Activated T-cell treated with anti-CD3 and anti-CD28 coated beads, Interleukin-2, amount 50 U/mL, for 4 hours (primary cell): ENCODE results near the gene ZBTB20. TPM values are rescaled to one million over a fixed set of nuclear protein-coding genes. Genes with fewer than 3 reads are reported as not detected.

Experiments
- ATAC-seq, 2 donors: fragments of 200-7000 bp; cut with Tn5 transposase; one replicate each; pipeline ENCODE4 v1.10.0; 2021
- DNase-seq: peaks from one replicate; pipeline ENCODE4 v3.0.0-alpha.2; 2020
- H3K27me3 Mint-ChIP-seq: one replicate; pipeline ENCODE4 v1.8.0; 2021; ENCODE audit warnings: low read depth, mixed read lengths
- H3K36me3 Mint-ChIP-seq: one replicate; pipeline ENCODE4 v1.8.0; 2022; ENCODE audit warnings: mixed read lengths; ENCODE audit not compliant: insufficient read depth
- H3K4me1 Mint-ChIP-seq: one replicate; pipeline ENCODE4 v1.8.0; 2021; ENCODE audit warnings: low read depth, mixed read lengths
- H3K4me3 Mint-ChIP-seq: one replicate; pipeline ENCODE4 v1.8.0; 2021; ENCODE audit warnings: mild to moderate bottlenecking, moderate library complexity, mixed read lengths
- H3K9me3 Mint-ChIP-seq: one replicate; pipeline ENCODE4 v1.8.0; 2021; ENCODE audit warnings: mixed read lengths
- total RNA-seq, 3 donors: library from RNA; stranded (reverse); gene quantifications; one replicate each; pipeline ENCODE4 v1.2.1, GENCODE V29; 2021

The ZBTB20 gene
- total RNA-seq, 3 donors from 2014 or later, result 0.91 to 2.8 (median 1.8) TPM

DNA sequence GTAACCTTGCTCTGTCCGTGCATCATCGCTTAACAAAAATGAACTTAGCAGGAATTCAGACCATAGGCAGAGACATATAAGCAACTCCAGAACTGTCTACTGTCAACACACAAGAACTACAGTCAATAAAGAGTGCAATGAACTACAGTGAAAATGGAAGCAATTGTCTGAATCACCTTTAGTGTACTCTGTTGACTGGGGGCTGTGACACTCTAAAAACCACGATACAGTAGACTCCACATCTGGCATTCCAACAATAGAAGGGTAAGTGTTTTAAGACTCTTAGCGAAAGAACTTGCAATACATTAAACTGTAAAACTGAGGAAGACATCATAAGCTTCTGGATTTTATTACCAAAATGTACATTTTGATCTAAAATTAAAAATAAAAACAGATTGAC, 347.3 kb downstream of the ZBTB20 start:
- Mint-ChIP-seq H3K9me3 (no peaks in the 10 kb centered on the region), H3K4me3 (no peak overlapping the region), H3K27me3 (no peaks in the 10 kb centered on the region), H3K36me3 (peaks cover 22% of the 10 kb centered on the region), H3K4me1 (peaks cover 8% of the 10 kb centered on the region)
- no peak for ATAC-seq
- DNase-seq, result no peak

DNA sequence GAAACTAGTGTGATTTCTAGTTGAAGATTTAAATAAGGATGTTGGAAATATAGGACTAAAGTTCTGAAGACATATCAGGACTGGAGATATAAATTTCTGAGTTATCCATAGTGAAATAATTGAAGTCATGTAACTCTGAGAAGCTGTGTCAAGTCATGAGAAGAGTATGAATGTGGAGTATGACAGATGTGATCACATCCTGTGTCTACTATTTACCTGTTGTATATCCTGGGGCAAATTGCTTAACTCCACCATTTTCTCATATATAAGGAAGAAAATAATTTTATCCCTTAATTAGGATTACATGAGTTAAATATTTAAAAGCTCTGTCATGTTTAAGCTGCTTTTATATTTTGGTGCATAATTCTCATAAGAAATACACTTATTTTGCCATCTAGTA, 350.3 kb downstream of the ZBTB20 start:
- peaks cover 20% of the 10 kb centered on the region for H3K36me3 Mint-ChIP-seq
- ATAC-seq, result no peak
- DNase-seq, result no peak
- no peak overlapping the region for H3K4me3 Mint-ChIP-seq
- no peaks in the 10 kb centered on the region for H3K9me3 Mint-ChIP-seq
- no peaks in the 10 kb centered on the region for H3K27me3 Mint-ChIP-seq
- peaks cover 3% of the 10 kb centered on the region for H3K4me1 Mint-ChIP-seq

DNA sequence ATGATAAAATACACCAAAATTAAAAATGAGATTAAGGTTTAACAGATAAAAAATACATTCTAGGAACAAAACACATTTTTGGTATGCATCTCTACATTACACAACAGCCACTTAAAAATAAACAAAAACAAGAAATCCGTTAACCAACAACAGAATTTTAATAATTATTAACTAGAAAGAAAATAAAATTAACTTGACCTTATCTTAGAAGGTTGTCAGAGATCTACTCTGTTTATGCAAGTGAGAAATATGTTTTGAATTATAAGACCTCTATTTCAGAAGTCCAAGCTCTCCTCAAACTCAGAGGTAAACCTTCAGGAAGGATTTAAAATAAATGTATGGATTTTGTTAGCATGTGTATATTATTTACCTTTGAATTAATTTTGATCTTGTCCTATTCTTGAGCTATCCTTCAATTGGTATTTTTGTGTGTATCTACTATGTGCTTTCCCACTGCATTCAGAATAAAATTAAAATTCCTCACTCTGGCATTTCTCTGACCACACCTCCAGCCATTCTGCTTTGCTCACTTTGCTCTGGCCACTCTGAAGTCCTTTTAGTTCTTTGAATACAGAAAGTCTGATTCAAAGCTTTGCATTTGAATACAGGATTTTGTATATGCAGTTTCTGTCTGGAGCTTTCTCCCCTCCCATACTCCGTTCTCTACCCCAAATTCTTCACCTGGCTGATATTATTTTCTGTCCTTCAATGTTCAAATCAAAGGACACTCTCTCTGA, 352.0 kb downstream of the ZBTB20 start:
- Mint-ChIP-seq H3K4me1 (peaks cover 3% of the 10 kb centered on the region), H3K36me3 (peaks cover 20% of the 10 kb centered on the region), H3K4me3 (no peak overlapping the region), H3K9me3 (no peaks in the 10 kb centered on the region), H3K27me3 (no peaks in the 10 kb centered on the region)
- no peak for ATAC-seq
- no peak for DNase-seq

DNA sequence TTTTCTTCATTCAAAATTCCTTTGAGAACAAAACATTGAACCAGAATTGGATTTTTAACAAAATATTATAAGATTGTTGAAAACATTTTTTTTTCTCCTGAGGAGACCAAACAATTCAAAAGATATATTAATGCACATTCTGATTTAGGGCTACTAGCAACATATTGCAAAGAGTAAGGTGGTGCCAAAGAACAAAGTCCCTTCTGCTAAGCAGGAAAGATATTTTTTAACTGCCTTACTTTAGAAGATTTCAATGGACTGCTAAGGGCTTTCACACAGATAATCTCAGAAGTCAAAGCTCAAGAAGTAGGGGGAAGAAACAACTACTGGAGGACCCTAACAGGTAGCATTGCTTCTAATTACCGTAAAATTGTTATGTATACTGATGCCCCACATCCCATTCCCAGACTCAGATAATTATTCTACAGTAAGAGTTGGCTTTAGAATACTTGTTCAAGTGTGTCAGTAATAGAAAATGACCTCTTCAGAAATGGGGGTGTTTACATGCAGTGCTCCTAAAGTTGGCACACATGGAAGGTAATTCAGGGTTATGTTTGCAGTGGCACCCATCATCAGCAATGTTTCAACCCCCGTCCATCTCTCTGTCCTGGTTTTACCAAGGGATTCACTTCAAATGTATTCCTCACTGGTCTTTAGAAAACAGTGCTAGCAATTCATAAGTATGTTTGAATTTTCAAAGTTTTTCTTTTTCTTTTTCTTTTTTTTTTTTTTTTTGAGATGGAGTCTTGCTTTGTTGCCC, 354.7 kb downstream of the ZBTB20 start:
- Mint-ChIP-seq H3K27me3 (no peaks in the 10 kb centered on the region), H3K4me1 (peaks cover 3% of the 10 kb centered on the region), H3K4me3 (no peak overlapping the region), H3K9me3 (no peaks in the 10 kb centered on the region), H3K36me3 (peaks cover 16% of the 10 kb centered on the region)
- DNase-seq (no peak), ATAC-seq (no peak)

DNA sequence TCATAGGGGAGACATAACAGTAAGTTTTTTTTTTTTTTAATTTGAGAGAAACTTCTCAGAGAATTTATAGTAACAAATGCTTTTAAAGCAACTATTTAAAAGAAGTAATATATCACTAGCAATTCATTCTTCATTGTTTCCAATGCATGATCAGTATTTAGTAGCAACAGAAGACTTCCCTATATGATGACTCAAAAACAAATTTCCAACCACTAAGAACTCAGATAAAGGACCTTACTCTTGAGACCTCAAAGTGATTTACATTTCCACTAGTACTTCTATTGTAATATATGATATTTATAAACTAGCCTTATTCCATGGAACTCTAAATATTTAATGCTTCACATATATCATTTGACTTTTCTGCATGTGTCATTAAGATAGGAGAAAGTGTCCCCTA, 356.3 kb downstream of the ZBTB20 start:
- no peak for ATAC-seq
- Mint-ChIP-seq H3K4me1 (peaks cover 1% of the 10 kb centered on the region), H3K9me3 (no peaks in the 10 kb centered on the region), H3K36me3 (peaks cover 9% of the 10 kb centered on the region), H3K4me3 (no peak overlapping the region), H3K27me3 (no peaks in the 10 kb centered on the region)
- DNase-seq, result no peak

DNA sequence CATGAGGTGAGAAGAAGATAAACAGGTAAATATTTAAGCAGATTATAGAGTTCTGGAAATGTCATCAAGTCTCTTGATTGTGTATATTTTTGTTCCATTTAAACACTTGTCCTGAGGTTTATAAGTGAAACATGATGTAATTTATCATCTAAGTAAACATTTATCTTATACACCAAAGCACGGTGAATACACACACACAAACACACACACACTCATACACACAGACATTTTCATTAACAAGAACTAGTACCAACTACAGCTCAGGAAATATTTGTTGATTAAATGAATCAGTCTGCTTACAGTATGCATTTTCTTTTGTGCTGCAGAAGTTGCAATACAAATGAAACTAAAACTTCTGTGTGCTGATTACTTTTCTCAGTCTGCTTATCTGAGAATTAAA, 357.3 kb downstream of the ZBTB20 start:
- H3K27me3 Mint-ChIP-seq, result no peaks in the 10 kb centered on the region
- H3K4me3 Mint-ChIP-seq, result no peak overlapping the region
- H3K4me1 Mint-ChIP-seq, result no peaks in the 10 kb centered on the region
- ATAC-seq (no peak), DNase-seq (no peak)
- H3K9me3 Mint-ChIP-seq, result no peaks in the 10 kb centered on the region
- peaks cover 9% of the 10 kb centered on the region for H3K36me3 Mint-ChIP-seq

DNA sequence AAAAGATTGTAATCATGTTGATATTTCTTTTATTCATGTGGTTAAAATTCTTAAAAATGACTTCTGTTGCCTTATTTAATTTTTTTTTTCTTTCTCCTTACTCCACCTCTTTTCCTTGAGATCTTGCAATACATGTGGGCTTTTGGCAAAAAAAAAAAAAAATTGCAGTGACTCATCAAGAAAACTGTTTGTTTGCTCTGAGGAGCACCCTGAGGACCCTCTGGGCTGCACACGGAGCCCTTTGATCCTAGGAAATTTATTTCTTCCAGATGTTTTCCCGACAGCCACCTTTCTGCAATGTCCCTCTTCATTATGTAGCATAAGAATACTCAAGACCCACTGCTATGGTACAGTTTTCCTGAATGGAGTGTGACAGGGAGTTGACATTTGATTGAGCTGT, 371.7 kb downstream of the ZBTB20 start:
- DNase-seq, result no peak
- H3K36me3 Mint-ChIP-seq, result peaks cover 35% of the 10 kb centered on the region
- no peaks in the 10 kb centered on the region for H3K27me3 Mint-ChIP-seq
- H3K9me3 Mint-ChIP-seq, result peaks cover 32% of the 10 kb centered on the region
- ATAC-seq, result no peak
- no peak overlapping the region for H3K4me3 Mint-ChIP-seq
- no peaks in the 10 kb centered on the region for H3K4me1 Mint-ChIP-seq

DNA sequence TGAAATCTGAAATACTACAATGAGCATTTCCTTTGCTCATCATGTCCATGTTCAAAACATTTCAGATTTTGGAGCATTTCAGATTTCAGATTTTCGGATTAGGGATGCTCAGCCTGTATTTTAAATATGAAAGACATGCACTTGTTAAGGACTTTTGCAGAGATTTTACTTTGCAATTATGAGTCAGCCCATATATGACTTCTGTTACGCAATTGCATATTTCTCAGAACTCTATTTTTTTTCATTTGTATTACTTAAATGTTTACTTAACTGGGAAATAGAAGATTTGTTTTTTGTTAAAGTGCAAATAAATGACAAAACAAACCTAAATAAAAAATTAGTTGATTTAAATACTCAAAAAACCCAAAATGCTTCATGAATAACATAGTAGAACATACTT, 376.2 kb downstream of the ZBTB20 start:
- Mint-ChIP-seq H3K4me1 (peaks cover 4% of the 10 kb centered on the region), H3K36me3 (peaks cover 28% of the 10 kb centered on the region), H3K27me3 (no peaks in the 10 kb centered on the region), H3K4me3 (no peak overlapping the region), H3K9me3 (peaks cover 20% of the 10 kb centered on the region)
- no peak for DNase-seq
- ATAC-seq, result no peak

DNA sequence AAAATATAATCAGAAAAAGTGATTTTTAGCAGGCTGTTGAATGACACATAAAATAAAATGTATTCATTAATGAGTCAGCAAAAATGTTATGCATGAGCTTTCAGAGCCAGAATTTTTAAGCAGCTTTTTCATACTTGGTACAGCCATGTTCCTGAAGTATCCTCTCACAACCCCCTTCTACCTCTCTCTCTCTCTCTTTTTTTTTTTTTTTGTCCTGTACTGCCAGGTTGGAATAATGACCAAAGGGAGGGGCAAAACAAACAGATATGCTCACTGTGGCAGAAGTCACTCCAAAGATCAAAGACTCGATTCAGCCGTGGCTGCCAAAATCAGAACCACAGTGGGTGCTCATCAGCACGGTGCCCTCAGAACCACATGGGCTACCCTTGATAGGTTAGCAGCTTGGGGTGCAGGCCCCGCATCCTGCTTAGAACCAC, 383.0 kb downstream of the ZBTB20 start:
- Mint-ChIP-seq H3K27me3 (no peaks in the 10 kb centered on the region), H3K36me3 (peaks cover 4% of the 10 kb centered on the region), H3K4me3 (no peak overlapping the region), H3K4me1 (peaks cover 7% of the 10 kb centered on the region), H3K9me3 (no peaks in the 10 kb centered on the region)
- DNase-seq (no peak), ATAC-seq (no peak)

DNA sequence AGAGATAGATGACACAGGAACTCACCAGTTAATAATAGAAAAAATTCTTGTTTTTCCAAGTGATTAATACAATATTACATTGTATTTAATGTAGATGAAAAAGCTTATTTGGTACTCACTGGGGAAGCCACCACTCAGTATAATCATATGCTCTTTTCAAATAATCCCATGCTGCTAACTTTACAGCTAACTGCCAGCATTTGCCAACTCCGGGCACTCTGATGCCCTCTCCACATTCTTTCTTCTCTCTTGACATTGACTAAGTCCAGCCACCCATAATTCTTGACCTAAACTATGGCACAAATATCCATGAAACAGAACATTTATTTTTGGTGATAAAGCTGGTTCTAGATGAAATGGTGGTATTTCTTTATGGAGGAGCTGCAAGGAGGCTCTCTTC, 384.9 kb downstream of the ZBTB20 start:
- DNase-seq, result no peak
- no peak for ATAC-seq
- H3K4me1 Mint-ChIP-seq, result peaks cover 4% of the 10 kb centered on the region
- H3K36me3 Mint-ChIP-seq, result peaks cover 1% of the 10 kb centered on the region
- H3K4me3 Mint-ChIP-seq, result no peak overlapping the region
- H3K27me3 Mint-ChIP-seq, result no peaks in the 10 kb centered on the region
- no peaks in the 10 kb centered on the region for H3K9me3 Mint-ChIP-seq

DNA sequence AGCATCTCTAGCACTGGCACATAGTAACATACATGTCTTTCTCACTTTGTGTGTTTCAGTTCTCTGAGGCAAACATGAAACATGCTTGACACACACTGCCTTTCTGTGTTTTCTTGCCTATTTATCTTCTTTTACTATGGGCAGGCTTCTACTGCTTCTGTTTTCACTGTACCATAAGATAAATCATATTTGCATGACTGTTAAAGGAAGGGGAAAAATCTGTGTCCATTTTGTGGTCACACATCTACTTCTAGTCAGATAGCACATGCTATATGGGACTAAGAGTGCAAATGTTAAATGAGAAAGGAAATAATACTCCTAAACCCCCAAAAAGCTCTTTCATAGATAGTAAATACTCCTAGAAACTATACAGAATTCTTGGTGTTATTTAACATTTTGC, 386.4 kb downstream of the ZBTB20 start:
- H3K9me3 Mint-ChIP-seq, result no peaks in the 10 kb centered on the region
- H3K36me3 Mint-ChIP-seq, result no peaks in the 10 kb centered on the region
- no peak for ATAC-seq
- H3K4me1 Mint-ChIP-seq, result peaks cover under 1% of the 10 kb centered on the region
- DNase-seq, result no peak
- no peak overlapping the region for H3K4me3 Mint-ChIP-seq
- H3K27me3 Mint-ChIP-seq, result no peaks in the 10 kb centered on the region

DNA sequence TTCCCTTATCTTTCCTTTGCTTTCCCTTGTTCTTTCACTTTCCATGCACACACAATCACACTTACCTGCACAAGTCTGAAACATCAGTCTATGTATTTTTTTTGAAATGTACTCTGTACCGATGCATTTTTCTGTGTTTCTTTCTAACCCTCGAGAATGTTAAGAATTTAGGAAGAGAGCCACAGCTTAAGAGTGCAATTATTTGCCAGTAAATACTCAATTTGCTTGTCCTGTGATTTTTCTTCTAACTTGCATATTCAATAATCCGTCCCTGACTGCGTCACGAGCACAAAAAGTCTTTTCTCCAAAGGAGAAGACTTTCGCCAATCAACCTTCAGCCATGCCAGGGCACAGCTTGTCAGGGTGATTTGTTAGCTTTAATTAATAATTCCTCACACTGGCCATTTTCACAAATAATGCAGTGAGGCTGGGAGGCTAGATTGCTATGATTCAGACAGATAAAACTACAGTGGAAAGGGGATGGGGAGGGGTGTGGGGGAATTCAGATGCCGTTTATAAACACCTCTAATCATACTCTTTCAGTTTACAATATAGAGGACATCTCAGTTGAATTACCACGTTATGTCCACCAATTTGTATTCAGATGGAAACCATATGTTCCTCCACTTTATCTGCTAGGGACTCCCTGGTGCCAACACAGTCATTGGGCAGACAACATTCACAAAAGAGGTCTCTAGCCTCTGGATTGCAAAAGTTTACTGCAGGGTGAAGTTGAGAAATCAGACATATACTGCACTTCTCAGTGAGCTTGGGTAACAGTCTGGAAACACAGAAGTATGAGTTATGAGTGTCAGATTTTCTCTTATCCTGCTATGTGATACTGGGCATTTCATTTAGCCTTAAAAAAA, 388.0 kb downstream of the ZBTB20 start:
- DNase-seq, result no peak
- Mint-ChIP-seq H3K4me3 (no peak overlapping the region), H3K36me3 (no peaks in the 10 kb centered on the region), H3K4me1 (no peaks in the 10 kb centered on the region), H3K9me3 (no peaks in the 10 kb centered on the region), H3K27me3 (no peaks in the 10 kb centered on the region)
- no peak for ATAC-seq

DNA sequence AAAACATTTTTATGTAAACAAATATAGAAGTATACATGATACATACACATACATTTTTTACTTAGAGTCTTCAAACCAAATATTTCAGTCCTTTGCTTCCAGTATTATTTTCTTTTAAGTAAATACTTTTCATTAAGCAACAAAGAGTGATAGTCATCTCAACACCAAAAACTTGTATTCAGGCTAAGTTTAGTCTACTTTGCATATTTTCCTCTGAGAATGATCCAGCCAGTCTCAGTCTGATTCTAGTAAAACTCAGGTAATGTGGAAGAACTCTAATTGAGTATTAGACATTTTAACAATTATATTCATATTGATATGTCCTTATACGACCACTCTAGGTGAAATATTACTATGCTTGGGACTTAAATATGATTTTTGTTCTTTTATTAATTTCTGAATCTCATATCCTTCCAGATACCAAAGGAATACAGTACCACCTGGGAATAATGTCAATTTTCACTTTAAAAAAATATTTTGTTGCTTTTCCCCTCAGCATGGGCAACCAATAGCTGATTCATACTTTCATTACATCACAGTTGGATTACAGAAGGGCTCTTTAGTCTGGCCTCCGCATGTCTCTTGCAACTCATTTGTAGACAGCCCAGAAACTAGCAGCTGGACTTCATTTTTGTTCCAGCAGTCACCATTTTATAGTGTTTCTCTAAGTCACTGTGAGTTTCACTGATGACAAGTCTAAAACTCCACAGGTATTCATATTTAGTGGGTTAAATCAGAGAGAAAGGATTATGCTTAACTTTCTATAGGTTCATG, 390.4 kb downstream of the ZBTB20 start:
- Mint-ChIP-seq H3K4me3 (no peak overlapping the region), H3K27me3 (no peaks in the 10 kb centered on the region), H3K9me3 (no peaks in the 10 kb centered on the region), H3K36me3 (no peaks in the 10 kb centered on the region), H3K4me1 (peaks cover 2% of the 10 kb centered on the region)
- ATAC-seq (no peak), DNase-seq (no peak)

DNA sequence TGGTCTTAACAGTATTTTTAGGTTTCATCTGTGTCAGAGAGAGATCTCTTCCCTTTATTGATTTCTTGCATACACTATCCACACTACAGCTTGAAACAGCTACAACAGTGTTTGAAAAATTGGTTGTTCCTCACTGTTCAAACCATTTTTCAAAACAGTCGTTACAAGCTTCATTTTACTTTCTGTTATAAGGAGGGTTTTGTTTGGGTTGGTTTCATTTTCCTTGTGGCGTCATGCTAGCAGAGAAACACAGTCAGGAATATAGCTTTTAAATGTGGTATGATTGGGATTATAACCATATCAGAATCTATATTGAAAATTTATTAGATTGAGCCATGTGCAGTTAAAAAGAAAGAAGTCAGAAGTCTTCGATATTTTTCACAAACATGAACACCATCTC, 400.6 kb downstream of the ZBTB20 start:
- H3K36me3 Mint-ChIP-seq, result peaks cover 5% of the 10 kb centered on the region
- H3K27me3 Mint-ChIP-seq, result no peaks in the 10 kb centered on the region
- no peaks in the 10 kb centered on the region for H3K9me3 Mint-ChIP-seq
- DNase-seq (no peak), ATAC-seq (no peak)
- H3K4me1 Mint-ChIP-seq, result peaks cover 12% of the 10 kb centered on the region
- peak overlapping the region; percentile 22 for H3K4me3 Mint-ChIP-seq
